HEK293 (cell line): ENCODE measurements around the gene SCAF1.

Experiments
- ATF2 ChIP-seq: fragments of 450-650 bp; formaldehyde crosslinking; IDR thresholded peaks from 2 replicates; pipeline ENCODE4 v1.5.1; 2016; ENCODE audit warnings: missing biosample characterization, missing genetic modification characterization, low read depth
- CTCF ChIP-seq: fragments of 450-650 bp; formaldehyde crosslinking; IDR thresholded peaks from 2 replicates; pipeline ENCODE4 v1.5.1; 2016; ENCODE audit warnings: missing biosample characterization, missing genetic modification characterization
- KLF8 ChIP-seq: fragments of 450-650 bp; formaldehyde crosslinking; IDR thresholded peaks from 2 replicates; pipeline ENCODE4 v1.5.1; 2016; ENCODE audit warnings: missing biosample characterization, missing genetic modification characterization
- PRDM4 ChIP-seq: fragments of 450-650 bp; formaldehyde crosslinking; IDR thresholded peaks from 2 replicates; pipeline ENCODE4 v1.5.1; 2017; ENCODE audit warnings: missing biosample characterization, missing genetic modification characterization
- REST ChIP-seq: fragments of 450-650 bp; formaldehyde crosslinking; IDR thresholded peaks from 2 replicates; pipeline ENCODE4 v1.5.1; 2016; ENCODE audit warnings: missing biosample characterization, missing genetic modification characterization
- ZBTB21 ChIP-seq: fragments of 450-650 bp; formaldehyde crosslinking; IDR thresholded peaks from 2 replicates; pipeline ENCODE4 v1.5.1; 2017; ENCODE audit warnings: missing biosample characterization, missing genetic modification characterization
- ZBTB48 ChIP-seq: fragments of 450-650 bp; formaldehyde crosslinking; IDR thresholded peaks from 2 replicates; pipeline ENCODE4 v1.5.1; 2016; ENCODE audit warnings: missing biosample characterization, missing genetic modification characterization
- ZBTB8A ChIP-seq: fragments of 450-650 bp; formaldehyde crosslinking; IDR thresholded peaks from 2 replicates; pipeline ENCODE4 v1.5.1; 2016; ENCODE audit warnings: missing biosample characterization, missing genetic modification characterization
- ZEB2 ChIP-seq: fragments of 450-650 bp; formaldehyde crosslinking; IDR thresholded peaks from 2 replicates; pipeline ENCODE4 v1.5.1; 2016; ENCODE audit warnings: missing biosample characterization, missing genetic modification characterization
- ZNF398 ChIP-seq: fragments of 450-650 bp; formaldehyde crosslinking; IDR thresholded peaks from 2 replicates; pipeline ENCODE4 v1.5.1; 2017; ENCODE audit warnings: missing biosample characterization, missing genetic modification characterization
- ZNF521 ChIP-seq: fragments of 450-650 bp; formaldehyde crosslinking; IDR thresholded peaks from 2 replicates; pipeline ENCODE4 v1.5.1; 2017; ENCODE audit warnings: missing biosample characterization, mild to moderate bottlenecking, missing genetic modification characterization
- ZNF560 ChIP-seq: fragments of 450-650 bp; formaldehyde crosslinking; IDR thresholded peaks from 2 replicates; pipeline ENCODE4 v1.5.1; 2017; ENCODE audit warnings: missing biosample characterization, missing genetic modification characterization, borderline replicate concordance
- ZNF580 ChIP-seq: fragments of 450-650 bp; formaldehyde crosslinking; IDR thresholded peaks from 2 replicates; pipeline ENCODE4 v1.5.1; 2016; ENCODE audit warnings: missing biosample characterization, missing genetic modification characterization
- ZSCAN30 ChIP-seq: fragments of 450-650 bp; IDR thresholded peaks from 2 replicates; pipeline ENCODE4 v1.5.1; 2018; ENCODE audit warnings: missing biosample characterization, mild to moderate bottlenecking, missing genetic modification characterization, moderate library complexity

- TF ChIP-seq CTCF (tag by site-specific recombination) (0 out of 2 replicates have a peak, but pooled peaks have one; percentile 32), ZNF521 (no peak), KLF8 (tag by site-specific recombination) (no peak), ZBTB8A (tag by site-specific recombination) (no peak), ZBTB21 (tag by site-specific recombination) (no peak), ZSCAN30 (tag by site-specific recombination) (no peak), ZEB2 (tag by site-specific recombination) (no peak), ZNF398 (tag by site-specific recombination) (no peak), PRDM4 (tag by site-specific recombination) (no peak), ZNF560 (tag by site-specific recombination) (no peak), ATF2 (no peak), REST (tag by site-specific recombination) (no peak), ZNF580 (tag by site-specific recombination) (no peak), ZBTB48 (tag by site-specific recombination) (no peak)
Observed at GRCh38 chr19:49642492-49643035, 555 bp downstream of the SCAF1 start.
